ENCODE results near the gene CTBP2.

DNA sequence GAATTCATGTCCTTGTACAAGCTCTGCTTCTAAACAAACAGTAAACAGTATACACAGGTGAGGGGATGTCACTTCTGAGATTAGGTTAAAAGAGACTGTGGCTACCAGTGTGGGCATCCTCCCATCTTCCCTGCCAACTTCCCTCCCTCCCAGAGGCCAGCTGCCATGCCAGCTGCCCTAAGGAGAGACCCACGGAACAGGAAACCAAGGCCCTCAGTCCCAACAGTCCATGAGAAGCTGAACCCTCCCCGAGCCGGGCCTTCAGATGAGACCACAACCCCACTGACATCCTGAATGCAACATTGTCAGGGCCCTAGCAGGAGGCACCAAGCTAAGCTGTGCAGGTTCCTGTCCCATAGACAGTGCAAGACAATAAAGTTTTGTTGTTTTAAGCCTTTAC is 106.1 kb downstream of the CTBP2 start:
- TF ChIP-seq, protein P1, sequence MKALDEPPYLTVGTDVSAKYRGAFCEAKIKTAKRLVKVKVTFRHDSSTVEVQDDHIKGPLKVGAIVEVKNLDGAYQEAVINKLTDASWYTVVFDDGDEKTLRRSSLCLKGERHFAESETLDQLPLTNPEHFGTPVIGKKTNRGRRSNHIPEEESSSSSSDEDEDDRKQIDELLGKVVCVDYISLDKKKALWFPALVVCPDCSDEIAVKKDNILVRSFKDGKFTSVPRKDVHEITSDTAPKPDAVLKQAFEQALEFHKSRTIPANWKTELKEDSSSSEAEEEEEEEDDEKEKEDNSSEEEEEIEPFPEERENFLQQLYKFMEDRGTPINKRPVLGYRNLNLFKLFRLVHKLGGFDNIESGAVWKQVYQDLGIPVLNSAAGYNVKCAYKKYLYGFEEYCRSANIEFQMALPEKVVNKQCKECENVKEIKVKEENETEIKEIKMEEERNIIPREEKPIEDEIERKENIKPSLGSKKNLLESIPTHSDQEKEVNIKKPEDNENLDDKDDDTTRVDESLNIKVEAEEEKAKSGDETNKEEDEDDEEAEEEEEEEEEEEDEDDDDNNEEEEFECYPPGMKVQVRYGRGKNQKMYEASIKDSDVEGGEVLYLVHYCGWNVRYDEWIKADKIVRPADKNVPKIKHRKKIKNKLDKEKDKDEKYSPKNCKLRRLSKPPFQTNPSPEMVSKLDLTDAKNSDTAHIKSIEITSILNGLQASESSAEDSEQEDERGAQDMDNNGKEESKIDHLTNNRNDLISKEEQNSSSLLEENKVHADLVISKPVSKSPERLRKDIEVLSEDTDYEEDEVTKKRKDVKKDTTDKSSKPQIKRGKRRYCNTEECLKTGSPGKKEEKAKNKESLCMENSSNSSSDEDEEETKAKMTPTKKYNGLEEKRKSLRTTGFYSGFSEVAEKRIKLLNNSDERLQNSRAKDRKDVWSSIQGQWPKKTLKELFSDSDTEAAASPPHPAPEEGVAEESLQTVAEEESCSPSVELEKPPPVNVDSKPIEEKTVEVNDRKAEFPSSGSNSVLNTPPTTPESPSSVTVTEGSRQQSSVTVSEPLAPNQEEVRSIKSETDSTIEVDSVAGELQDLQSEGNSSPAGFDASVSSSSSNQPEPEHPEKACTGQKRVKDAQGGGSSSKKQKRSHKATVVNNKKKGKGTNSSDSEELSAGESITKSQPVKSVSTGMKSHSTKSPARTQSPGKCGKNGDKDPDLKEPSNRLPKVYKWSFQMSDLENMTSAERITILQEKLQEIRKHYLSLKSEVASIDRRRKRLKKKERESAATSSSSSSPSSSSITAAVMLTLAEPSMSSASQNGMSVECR (CRISPR knock-in tag; IDR thresholded peaks at IDR 0.05; ENCODE audit: borderline replicate concordance), result no peak
- TF ChIP-seq SP1 (CRISPR knock-in tag; conservative IDR thresholded peaks at IDR 0.05) (no peak), TCF7 (CRISPR knock-in tag; IDR thresholded peaks at IDR 0.05; ENCODE audit: low read depth) (no peak), TEAD4 (CRISPR knock-in tag; IDR thresholded peaks at IDR 0.05) (no peak), JUN (CRISPR knock-in tag; IDR thresholded peaks at IDR 0.05) (no peak), CBFB (CRISPR knock-in tag; IDR thresholded peaks at IDR 0.05; ENCODE audit: low read depth) (no peak), ZNF263 (CRISPR knock-in tag; IDR thresholded peaks at IDR 0.05; ENCODE audit: low read depth) (no peak), NFYB (CRISPR knock-in tag; conservative IDR thresholded peaks at IDR 0.05; ENCODE audit: low read depth) (no peak), ATF1 (CRISPR knock-in tag; IDR thresholded peaks at IDR 0.05) (no peak)
- TF ChIP-seq, protein P2, sequence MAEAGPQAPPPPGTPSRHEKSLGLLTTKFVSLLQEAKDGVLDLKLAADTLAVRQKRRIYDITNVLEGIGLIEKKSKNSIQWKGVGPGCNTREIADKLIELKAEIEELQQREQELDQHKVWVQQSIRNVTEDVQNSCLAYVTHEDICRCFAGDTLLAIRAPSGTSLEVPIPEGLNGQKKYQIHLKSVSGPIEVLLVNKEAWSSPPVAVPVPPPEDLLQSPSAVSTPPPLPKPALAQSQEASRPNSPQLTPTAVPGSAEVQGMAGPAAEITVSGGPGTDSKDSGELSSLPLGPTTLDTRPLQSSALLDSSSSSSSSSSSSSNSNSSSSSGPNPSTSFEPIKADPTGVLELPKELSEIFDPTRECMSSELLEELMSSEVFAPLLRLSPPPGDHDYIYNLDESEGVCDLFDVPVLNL (CRISPR knock-in tag; IDR thresholded peaks at IDR 0.05; ENCODE audit: borderline replicate concordance, low read depth), result no peak
- TF ChIP-seq, protein P3, sequence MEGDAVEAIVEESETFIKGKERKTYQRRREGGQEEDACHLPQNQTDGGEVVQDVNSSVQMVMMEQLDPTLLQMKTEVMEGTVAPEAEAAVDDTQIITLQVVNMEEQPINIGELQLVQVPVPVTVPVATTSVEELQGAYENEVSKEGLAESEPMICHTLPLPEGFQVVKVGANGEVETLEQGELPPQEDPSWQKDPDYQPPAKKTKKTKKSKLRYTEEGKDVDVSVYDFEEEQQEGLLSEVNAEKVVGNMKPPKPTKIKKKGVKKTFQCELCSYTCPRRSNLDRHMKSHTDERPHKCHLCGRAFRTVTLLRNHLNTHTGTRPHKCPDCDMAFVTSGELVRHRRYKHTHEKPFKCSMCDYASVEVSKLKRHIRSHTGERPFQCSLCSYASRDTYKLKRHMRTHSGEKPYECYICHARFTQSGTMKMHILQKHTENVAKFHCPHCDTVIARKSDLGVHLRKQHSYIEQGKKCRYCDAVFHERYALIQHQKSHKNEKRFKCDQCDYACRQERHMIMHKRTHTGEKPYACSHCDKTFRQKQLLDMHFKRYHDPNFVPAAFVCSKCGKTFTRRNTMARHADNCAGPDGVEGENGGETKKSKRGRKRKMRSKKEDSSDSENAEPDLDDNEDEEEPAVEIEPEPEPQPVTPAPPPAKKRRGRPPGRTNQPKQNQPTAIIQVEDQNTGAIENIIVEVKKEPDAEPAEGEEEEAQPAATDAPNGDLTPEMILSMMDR (IDR thresholded peaks at IDR 0.05), result no peak
- TF ChIP-seq, protein P4, sequence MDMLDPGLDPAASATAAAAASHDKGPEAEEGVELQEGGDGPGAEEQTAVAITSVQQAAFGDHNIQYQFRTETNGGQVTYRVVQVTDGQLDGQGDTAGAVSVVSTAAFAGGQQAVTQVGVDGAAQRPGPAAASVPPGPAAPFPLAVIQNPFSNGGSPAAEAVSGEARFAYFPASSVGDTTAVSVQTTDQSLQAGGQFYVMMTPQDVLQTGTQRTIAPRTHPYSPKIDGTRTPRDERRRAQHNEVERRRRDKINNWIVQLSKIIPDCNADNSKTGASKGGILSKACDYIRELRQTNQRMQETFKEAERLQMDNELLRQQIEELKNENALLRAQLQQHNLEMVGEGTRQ (CRISPR knock-in tag; IDR thresholded peaks at IDR 0.05), result no peak
- TF ChIP-seq, protein P5, sequence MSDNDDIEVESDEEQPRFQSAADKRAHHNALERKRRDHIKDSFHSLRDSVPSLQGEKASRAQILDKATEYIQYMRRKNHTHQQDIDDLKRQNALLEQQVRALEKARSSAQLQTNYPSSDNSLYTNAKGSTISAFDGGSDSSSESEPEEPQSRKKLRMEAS (CRISPR knock-in tag; IDR thresholded peaks at IDR 0.05), result no peak
- TF ChIP-seq, protein P6, sequence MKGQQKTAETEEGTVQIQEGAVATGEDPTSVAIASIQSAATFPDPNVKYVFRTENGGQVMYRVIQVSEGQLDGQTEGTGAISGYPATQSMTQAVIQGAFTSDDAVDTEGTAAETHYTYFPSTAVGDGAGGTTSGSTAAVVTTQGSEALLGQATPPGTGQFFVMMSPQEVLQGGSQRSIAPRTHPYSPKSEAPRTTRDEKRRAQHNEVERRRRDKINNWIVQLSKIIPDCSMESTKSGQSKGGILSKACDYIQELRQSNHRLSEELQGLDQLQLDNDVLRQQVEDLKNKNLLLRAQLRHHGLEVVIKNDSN (CRISPR knock-in tag; IDR thresholded peaks at IDR 0.05), result no peak

Data from WTC11 (cell line).